IMR-90 (cell line): ENCODE data around the gene TRPC4AP. TPM values are rescaled to one million over a fixed set of nuclear protein-coding genes. Genes with fewer than 3 reads are reported as not detected.
A peak's percentile ranks its signal among the peaks of the same experiment; 100 is the strongest.

Source experiments
- ATAC-seq: fragments of 200-7000 bp; cut with Tn5 transposase; 2 replicates; pipeline ENCODE4 v1.9.1; 2020; ENCODE audit warnings: low read depth, mild to moderate bottlenecking, moderate library complexity
- BruUV-seq: library from RNA; stranded (reverse); fragments of 400-500 nt; replicated peaks from 2 replicates; lab custom pipeline; 2021; lab: Mats Ljungman, UMichigan
- CTCF ChIA-PET: fragments of 300-600 bp; formaldehyde crosslinking; extraction: SDS; loops from one replicate; lab custom pipeline; 2021; ENCODE audit warnings: antibody characterized with exemption; lab: Yijun Ruan, JAX
- POLR2A ChIA-PET: fragments of 300-600 bp; sonication (Branson Sonifier 250); formaldehyde crosslinking; loops from one replicate; lab custom pipeline; 2022; ENCODE audit warnings: antibody characterized with exemption; ENCODE audit not compliant: unreplicated experiment; lab: Charles Lee
- DNase-seq: peaks from one replicate; pipeline ENCODE4 v3.0.0; 2013
- H2AFZ ChIP-seq: replicated peaks from 2 replicates; pipeline ENCODE3; 2013; ENCODE audit warnings: low read length, mild to moderate bottlenecking; ENCODE audit not compliant: poor library complexity
- H2AK5ac ChIP-seq: 2 replicates; pipeline ENCODE4 v1.6.1; 2013; ENCODE audit warnings: low read depth, low read length, inconsistent platforms
- H2AK9ac ChIP-seq: replicated peaks from 2 replicates; pipeline ENCODE3; 2013; ENCODE audit warnings: mild to moderate bottlenecking, low read depth, low read length, moderate library complexity; ENCODE audit not compliant: poor library complexity
- H2BK120ac ChIP-seq: 2 replicates; pipeline ENCODE4 v1.6.1; 2013; ENCODE audit warnings: low read depth, low read length, inconsistent platforms
- H2BK15ac ChIP-seq: 3 replicates; pipeline ENCODE4 v1.6.1; 2013; ENCODE audit warnings: low read depth, low read length, inconsistent platforms
- H2BK20ac ChIP-seq: 2 replicates; pipeline ENCODE4 v1.6.1; 2013; ENCODE audit warnings: low read depth, mild to moderate bottlenecking, inconsistent platforms, low read length, moderate library complexity
- H2BK5ac ChIP-seq: 2 replicates; pipeline ENCODE4 v1.6.1; 2013; ENCODE audit warnings: mild to moderate bottlenecking, low read depth, low read length, inconsistent platforms; ENCODE audit not compliant: poor library complexity, severe bottlenecking
- H3K14ac ChIP-seq: replicated peaks from 2 replicates; pipeline ENCODE4 v1.6.1; 2013; ENCODE audit warnings: low read depth, low read length, inconsistent platforms
- H3K18ac ChIP-seq: 2 replicates; pipeline ENCODE4 v1.6.1; 2013; ENCODE audit warnings: low read depth, low read length, control low read depth
- H3K23ac ChIP-seq: 2 replicates; pipeline ENCODE4 v1.6.1; 2013; ENCODE audit warnings: low read depth, low read length, inconsistent platforms
- H3K27ac ChIP-seq: 2 replicates; pipeline ENCODE4 v1.5.1; 2013; ENCODE audit warnings: mild to moderate bottlenecking, control low read depth, low read length; ENCODE audit not compliant: insufficient read depth
- H3K27me3 ChIP-seq: 2 replicates; pipeline ENCODE4 v1.6.1; 2013; ENCODE audit warnings: low read length; ENCODE audit not compliant: control insufficient read depth, insufficient read depth
- H3K36me3 ChIP-seq: 2 replicates; pipeline ENCODE4 v1.6.1; 2013; ENCODE audit warnings: low read length, mixed read lengths; ENCODE audit not compliant: control insufficient read depth, insufficient read depth
- H3K4ac ChIP-seq: 2 replicates; pipeline ENCODE4 v1.6.1; 2013; ENCODE audit warnings: low read depth, low read length, inconsistent platforms
- H3K4me1 ChIP-seq: 2 replicates; pipeline ENCODE4 v1.6.1; 2013; ENCODE audit warnings: low read length, mixed read lengths; ENCODE audit not compliant: control insufficient read depth, insufficient read depth
- H3K4me2 ChIP-seq: 2 replicates; pipeline ENCODE4 v1.6.1; 2013; ENCODE audit warnings: low read depth, mild to moderate bottlenecking, control low read depth, low read length, moderate library complexity
- H3K4me3 ChIP-seq: 2 replicates; pipeline ENCODE4 v1.5.1; 2013; ENCODE audit warnings: low read depth, mild to moderate bottlenecking, control low read depth, low read length, moderate library complexity; ENCODE audit not compliant: insufficient read depth
- H3K56ac ChIP-seq: 2 replicates; pipeline ENCODE4 v1.6.1; 2013; ENCODE audit warnings: low read length, inconsistent platforms; ENCODE audit not compliant: insufficient read depth; ENCODE audit errors: extremely low read depth
- H3K79me1 ChIP-seq, 2 experiments: 2 replicates each; pipeline ENCODE4 v1.6.1; 2013; ENCODE audit warnings: low read length in 2 of 2, inconsistent platforms in 1 of 2, low read depth in 1 of 2
- H3K9ac ChIP-seq: 2 replicates; pipeline ENCODE4 v1.6.1; 2013; ENCODE audit warnings: low read depth, low read length, control low read depth
- H3K9me1 ChIP-seq: 2 replicates; pipeline ENCODE4 v1.6.1; 2013; ENCODE audit warnings: low read length, inconsistent platforms; ENCODE audit not compliant: insufficient read depth
- H3K9me3 ChIP-seq: 2 replicates; pipeline ENCODE4 v1.6.1; 2013; ENCODE audit warnings: low read length; ENCODE audit not compliant: control insufficient read depth, insufficient read depth
- H4K20me1 ChIP-seq: 2 replicates; pipeline ENCODE4 v1.6.1; 2013; ENCODE audit warnings: low read length, inconsistent platforms; ENCODE audit not compliant: insufficient read depth
- H4K5ac ChIP-seq: 2 replicates; pipeline ENCODE4 v1.6.1; 2013; ENCODE audit warnings: mild to moderate bottlenecking, low read depth, low read length, control low read depth
- H4K8ac ChIP-seq, 2 experiments: 2 replicates each; pipeline ENCODE4 v1.6.1; 2013; ENCODE audit warnings: low read depth in 2 of 2, low read length in 2 of 2, control low read depth in 1 of 2, inconsistent platforms in 1 of 2
- H4K91ac ChIP-seq: 2 replicates; pipeline ENCODE4 v1.6.1; 2013; ENCODE audit warnings: low read depth, low read length, inconsistent platforms; ENCODE audit not compliant: insufficient read depth
- BHLHE40 ChIP-seq: fragments of 150-350 bp; IDR thresholded peaks from 2 replicates; pipeline ENCODE4 v1.6.1; 2016; ENCODE audit warnings: mild to moderate bottlenecking, low read depth, low read length
- CEBPB ChIP-seq: IDR thresholded peaks from 2 replicates; pipeline ENCODE4 v1.6.1; 2012; ENCODE audit warnings: low read depth, low read length, improper control_type of control experiment
- FOS ChIP-seq: fragments of 150-350 bp; IDR thresholded peaks from 2 replicates; pipeline ENCODE4 v1.6.1; 2016; ENCODE audit warnings: low read depth, low read length
- MAZ ChIP-seq: IDR thresholded peaks from 2 replicates; pipeline ENCODE4 v1.6.1; 2012; ENCODE audit warnings: low read depth, mild to moderate bottlenecking, low read length, improper control_type of control experiment, moderate library complexity, borderline replicate concordance
- MXI1 ChIP-seq: IDR thresholded peaks from 2 replicates; pipeline ENCODE4 v1.6.1; 2012; ENCODE audit warnings: low read depth, mild to moderate bottlenecking, low read length, moderate library complexity, borderline replicate concordance
- NFE2L2 ChIP-seq: fragments of 150-350 bp; IDR thresholded peaks from 2 replicates; pipeline ENCODE4 v1.6.1; 2016; ENCODE audit warnings: low read depth, mild to moderate bottlenecking, low read length
- POLR2A ChIP-seq: IDR thresholded peaks from 2 replicates; pipeline ENCODE4 v1.6.1; 2012; ENCODE audit warnings: mild to moderate bottlenecking, low read depth, low read length
- RAD21 ChIP-seq: IDR thresholded peaks from 2 replicates; pipeline ENCODE4 v1.6.1; 2012; ENCODE audit warnings: low read length, improper control_type of control experiment
- RCOR1 ChIP-seq: IDR thresholded peaks from 2 replicates; pipeline ENCODE4 v1.6.1; 2012; ENCODE audit warnings: mild to moderate bottlenecking, low read length, improper control_type of control experiment; ENCODE audit not compliant: insufficient replicate concordance
- RFX5 ChIP-seq: IDR thresholded peaks from 2 replicates; pipeline ENCODE4 v1.8.0; 2012; ENCODE audit warnings: low read depth, mild to moderate bottlenecking, low read length, moderate library complexity
- SMC3 ChIP-seq: fragments of 150-350 bp; IDR thresholded peaks from 2 replicates; pipeline ENCODE4 v1.6.1; 2016; ENCODE audit warnings: low read depth, mild to moderate bottlenecking, antibody characterized with exemption, low read length, moderate library complexity
- WGBS, 2 experiments: methylation state at CpG; one replicate each; pipeline versions ENCODE4 v1.1.5 to v1.1.7; 2013; ENCODE audit warnings: missing lambda C conversion rate in 2 of 2; ENCODE audit not compliant: insufficient read length in 1 of 2; ENCODE audit errors: extremely low coverage in 2 of 2; 5-methylcytosine and 5-hydroxymethylcytosine counted together
- dilution Hi-C: fragments of 300-500 bp; cut with HindIII; formaldehyde crosslinking; loops from one replicate; pipeline ENCODE4 v1.14.3; 2018; ENCODE audit warnings: low sequenced_read_pairs; ENCODE audit not compliant: unreplicated experiment
- in situ Hi-C: fragments of 300-500 bp; cut with MboI; formaldehyde crosslinking; loops from 3 replicates; pipeline ENCODE4 v1.14.3; 2019; ENCODE audit warnings: low sequenced_read_pairs, inconsistent platforms, mixed read lengths
- intact Hi-C: fragments of 100-400 bp; cut with micrococcal nuclease; formaldehyde crosslinking; loops from 2 replicates; pipeline ENCODE4 v1.10.0; 2022
- polyA plus RNA-seq, 3 experiments: library from polyadenylated mRNA; depleted of rRNA; stranded (reverse); fragments of >200 nt; gene quantifications; 2 replicates each; pipeline ENCODE4 v1.2.3, GENCODE V29; 2012; ENCODE audit warnings: low replicate concordance in 1 of 3
- total RNA-seq: library from RNA; depleted of rRNA; stranded (reverse); fragments of >200 nt; gene quantifications from 2 replicates; pipeline ENCODE4 v1.2.3, GENCODE V29; 2012
- TF ChIP-seq, protein P1 (sequence below): conservative IDR thresholded peaks from 2 replicates; pipeline ENCODE4 v1.5.1; 2012; ENCODE audit warnings: mild to moderate bottlenecking, low read depth, low read length, improper control_type of control experiment

TRPC4AP gene
- total and polyA plus RNA-seq, 2 of the 4 experiments (the other 2 are of a cell fraction): 41.0 to 81.0 TPM

DNA sequence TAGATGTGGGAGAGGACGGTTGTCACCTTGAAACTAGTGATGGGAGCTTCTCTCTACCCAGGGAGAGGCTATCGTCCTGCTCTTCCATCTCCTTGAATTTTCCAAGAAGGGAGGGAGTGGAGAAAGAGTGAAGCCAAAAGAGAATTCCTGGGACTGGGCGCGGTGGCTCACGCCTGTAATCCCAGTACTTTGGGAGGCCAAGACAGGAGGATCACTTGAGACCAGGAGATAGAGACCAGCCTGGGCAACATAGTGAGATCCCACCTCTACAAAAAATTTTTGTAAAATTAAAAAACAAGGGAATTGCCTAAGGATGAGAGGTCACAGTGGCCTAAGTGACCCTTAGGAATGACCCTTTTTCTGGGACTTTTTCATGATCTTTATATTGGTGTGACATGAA lies 128.1 kb downstream of the TRPC4AP start:
- ATAC-seq: no peak
- in situ Hi-C loops (no loop called here), intact Hi-C loops (loop anchor here (10.0 kb wide), 1 partner anchor 390 kb away; no protein-coding TSS in a partner anchor), dilution Hi-C loops (no loop called here)
- no peak overlapping the region for H3K9ac ChIP-seq
- H3K18ac ChIP-seq: no peak overlapping the region
- CTCF ChIA-PET: no interaction called here
- no peak overlapping the region for H2BK15ac ChIP-seq
- no peaks in the 10 kb centered on the region for H3K9me3 ChIP-seq
- no peak overlapping the region for H3K27ac ChIP-seq
- no peaks in the 10 kb centered on the region; the same call in 1 of the 2 replicates for H3K9me1 ChIP-seq
- no peak overlapping the region for H2BK20ac ChIP-seq
- 0 out of 4 replicates have a peak overlapping the region, but pooled peaks of 1 of the 2 experiments have one; percentile 52 for H4K8ac ChIP-seq
- H3K36me3 ChIP-seq: no peaks in the 10 kb centered on the region
- no peak overlapping the region for H3K14ac ChIP-seq
- no peak overlapping the region for H2BK5ac ChIP-seq
- no peaks in the 10 kb centered on the region for H4K20me1 ChIP-seq
- no peak overlapping the region for H2AFZ ChIP-seq
- H3K4ac ChIP-seq: 0 out of 2 replicates have a peak overlapping the region, but pooled peaks have one; percentile 29
- POLR2A ChIA-PET: no interaction called here
- H3K27me3 ChIP-seq: no peaks in the 10 kb centered on the region; the same call in 1 of the 2 replicates
- WGBS, 2 experiments: 100% methylated on average over 2 of the region's 5 CpGs; no CpG with 5 or more reads in 1 of the 2 experiments
- DNase-seq: no peak
- no peak overlapping the region for H3K4me3 ChIP-seq
- no peak overlapping the region for H2AK5ac ChIP-seq
- H4K91ac ChIP-seq: peak overlapping the region; percentile 66
- H3K79me1 ChIP-seq: no peaks in the 10 kb centered on the region
- TF ChIP-seq SMC3 (no peak), POLR2A (no peak), MXI1 (no peak), MAZ (no peak), NFE2L2 (no peak), RFX5 (no peak), FOS (no peak), BHLHE40 (no peak), CEBPB (no peak), RAD21 (no peak), RCOR1 (no peak)
- TF ChIP-seq, protein P1, sequence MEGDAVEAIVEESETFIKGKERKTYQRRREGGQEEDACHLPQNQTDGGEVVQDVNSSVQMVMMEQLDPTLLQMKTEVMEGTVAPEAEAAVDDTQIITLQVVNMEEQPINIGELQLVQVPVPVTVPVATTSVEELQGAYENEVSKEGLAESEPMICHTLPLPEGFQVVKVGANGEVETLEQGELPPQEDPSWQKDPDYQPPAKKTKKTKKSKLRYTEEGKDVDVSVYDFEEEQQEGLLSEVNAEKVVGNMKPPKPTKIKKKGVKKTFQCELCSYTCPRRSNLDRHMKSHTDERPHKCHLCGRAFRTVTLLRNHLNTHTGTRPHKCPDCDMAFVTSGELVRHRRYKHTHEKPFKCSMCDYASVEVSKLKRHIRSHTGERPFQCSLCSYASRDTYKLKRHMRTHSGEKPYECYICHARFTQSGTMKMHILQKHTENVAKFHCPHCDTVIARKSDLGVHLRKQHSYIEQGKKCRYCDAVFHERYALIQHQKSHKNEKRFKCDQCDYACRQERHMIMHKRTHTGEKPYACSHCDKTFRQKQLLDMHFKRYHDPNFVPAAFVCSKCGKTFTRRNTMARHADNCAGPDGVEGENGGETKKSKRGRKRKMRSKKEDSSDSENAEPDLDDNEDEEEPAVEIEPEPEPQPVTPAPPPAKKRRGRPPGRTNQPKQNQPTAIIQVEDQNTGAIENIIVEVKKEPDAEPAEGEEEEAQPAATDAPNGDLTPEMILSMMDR: no peak
- peak overlapping the region; percentile 62; the same call in 1 of the 2 replicates for H2BK120ac ChIP-seq
- H4K5ac ChIP-seq: no peak overlapping the region
- no peak overlapping the region for H3K23ac ChIP-seq
- H2AK9ac ChIP-seq: no peak overlapping the region
- H3K56ac ChIP-seq: no peak overlapping the region
- BruUV-seq: no TSS peak
- peaks cover 3% of the 10 kb centered on the region; the same call in 1 of the 2 replicates for H3K4me1 ChIP-seq
- no peak overlapping the region for H3K4me2 ChIP-seq
